Activated CD8-positive, alpha-beta memory T cell treated with anti-CD3 and anti-CD28 coated beads, Interleukin-2, amount 50 U/mL, for 1 hour (primary cell): ENCODE results near the gene SH3RF2.
"Not testable (repeated sequence)": the region's sequence is repeated elsewhere in the genome, so short reads cannot be mapped to it uniquely, and the experiment has no call there.

ENCODE experiments used
- DNase-seq: peaks from one replicate; pipeline ENCODE4 v3.0.0-alpha.2; 2020; ENCODE audit errors: extremely low read depth

Gene SH3RF2

DNA sequence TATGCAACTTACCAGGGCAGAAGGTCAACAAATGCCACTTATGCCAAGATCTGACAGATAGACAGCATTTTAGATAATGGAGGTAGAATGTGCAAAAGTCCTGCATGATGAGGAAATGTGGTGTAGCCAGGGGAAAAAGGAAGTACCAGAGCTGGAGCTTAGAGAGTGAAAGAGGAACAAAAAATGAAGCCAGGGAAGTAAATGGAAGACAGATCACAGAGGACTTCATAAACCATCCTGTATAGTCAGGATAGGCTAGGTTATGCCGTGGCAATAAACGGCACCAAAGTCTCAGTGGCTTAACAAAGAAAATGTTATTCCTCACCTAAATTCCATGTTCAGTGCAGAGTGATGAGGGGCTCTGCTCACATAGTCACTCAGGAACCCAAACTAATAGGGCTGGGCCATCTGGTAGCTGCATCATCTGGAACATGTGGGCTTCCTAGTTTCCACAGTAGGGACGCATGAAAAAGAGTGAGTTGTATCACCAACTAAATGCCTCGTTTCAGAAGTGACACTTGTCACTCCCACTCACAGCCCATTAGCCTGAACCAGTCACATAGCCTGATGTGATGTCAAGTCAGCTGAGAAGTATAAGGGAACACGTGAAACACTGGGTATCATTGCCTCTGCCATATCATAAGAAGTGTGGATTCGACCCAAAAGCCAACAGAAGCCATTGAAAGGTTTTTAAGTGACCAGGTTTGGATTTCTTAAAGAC lies 70.3 kb downstream of the SH3RF2 start:
- DNase-seq: no peak

DNA sequence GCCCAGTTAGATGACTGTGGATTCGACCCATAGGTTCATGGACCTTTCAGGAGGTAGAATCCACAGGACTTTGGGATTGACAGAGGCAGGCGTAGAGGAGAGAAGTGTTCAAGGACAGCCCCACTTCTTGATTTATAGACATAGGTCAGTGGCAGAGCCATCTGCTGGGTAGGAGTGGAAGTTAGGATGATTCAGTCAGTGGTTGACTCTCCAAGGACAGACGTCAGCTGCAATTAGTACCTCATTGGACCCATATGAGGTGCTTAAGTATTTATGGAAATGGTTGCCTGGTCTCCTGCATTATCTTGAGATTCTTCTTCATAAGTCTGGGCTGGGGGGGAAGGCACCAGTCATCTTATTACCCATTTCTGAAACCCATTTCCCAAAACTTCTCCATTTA lies 70.9 kb downstream of the SH3RF2 start:
- DNase-seq: no peak

DNA sequence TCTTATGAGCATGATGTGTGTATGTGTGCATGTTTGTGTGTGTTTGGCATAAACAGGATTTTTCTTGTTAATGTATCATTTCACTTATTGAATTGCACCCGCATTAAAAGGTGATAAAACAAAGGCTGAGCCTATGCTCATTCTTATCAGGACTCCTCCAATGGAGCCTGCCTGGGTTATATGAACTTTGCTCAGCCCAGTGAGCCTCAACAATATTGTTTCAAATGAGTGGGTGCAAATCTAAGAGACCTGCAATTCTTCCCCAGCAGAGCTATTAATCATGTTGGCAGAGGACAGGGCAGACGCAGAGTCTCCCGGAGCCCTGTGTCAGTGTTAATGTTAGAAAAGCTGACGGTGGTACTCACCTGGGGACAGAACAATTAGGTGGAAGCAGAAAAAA lies 71.6 kb downstream of the SH3RF2 start:
- no peak for DNase-seq

DNA sequence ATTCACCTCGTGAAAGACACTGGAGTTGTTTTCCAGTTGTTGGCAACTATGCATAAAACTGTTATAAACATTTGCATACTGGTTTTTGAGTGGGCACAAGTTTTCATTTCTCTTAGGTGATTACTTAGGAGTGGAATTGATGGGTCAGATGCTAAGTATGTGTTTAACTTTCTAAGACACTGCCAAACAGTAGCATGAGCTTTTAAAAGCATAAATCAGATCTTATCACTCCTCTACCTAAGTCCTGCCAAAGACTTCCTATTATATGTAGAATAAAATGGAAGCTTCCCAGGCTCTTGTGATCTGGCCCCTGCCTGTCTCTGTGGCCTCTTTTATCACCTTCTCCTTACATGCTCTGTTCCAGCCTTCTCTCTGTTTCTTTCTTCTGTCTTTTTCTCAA lies 72.6 kb downstream of the SH3RF2 start:
- no peak for DNase-seq

DNA sequence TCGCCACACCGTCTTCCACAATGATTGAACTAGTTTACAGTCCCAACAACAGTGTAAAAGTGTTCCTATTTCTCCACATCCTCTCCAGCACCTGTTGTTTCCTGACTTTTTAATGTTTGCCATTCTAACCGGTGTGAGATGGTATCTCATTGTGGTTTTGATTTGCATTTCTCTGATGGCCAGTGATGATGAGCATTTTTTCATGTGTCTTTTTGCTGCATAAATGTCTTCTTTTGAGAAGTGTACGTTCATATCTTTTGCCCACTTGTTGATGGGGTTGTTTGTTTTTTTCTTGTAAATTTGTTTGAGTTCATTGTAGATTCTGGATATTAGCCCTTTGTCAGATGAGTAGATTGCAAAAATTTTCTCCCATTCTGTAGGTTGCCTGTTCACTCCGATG lies 74.1 kb downstream of the SH3RF2 start:
- DNase-seq: not testable (repeated sequence)

DNA sequence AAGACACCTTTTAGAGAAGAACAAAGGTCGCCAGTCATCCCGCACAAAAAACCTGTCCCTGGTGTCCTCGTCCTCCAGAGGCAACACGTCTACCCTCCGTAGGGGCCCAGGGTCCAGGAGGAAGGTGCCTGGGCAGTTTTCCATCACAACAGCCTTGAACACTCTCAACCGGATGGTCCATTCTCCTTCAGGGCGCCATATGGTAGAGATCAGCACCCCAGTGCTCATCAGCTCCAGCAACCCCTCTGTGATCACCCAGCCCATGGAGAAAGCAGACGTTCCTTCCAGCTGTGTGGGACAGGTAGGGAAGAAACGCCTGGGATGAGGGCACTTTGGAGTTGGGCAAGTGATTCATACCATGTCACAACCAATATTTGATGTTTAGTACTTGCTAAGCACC lies 77.4 kb downstream of the SH3RF2 start:
- DNase-seq: no peak

DNA sequence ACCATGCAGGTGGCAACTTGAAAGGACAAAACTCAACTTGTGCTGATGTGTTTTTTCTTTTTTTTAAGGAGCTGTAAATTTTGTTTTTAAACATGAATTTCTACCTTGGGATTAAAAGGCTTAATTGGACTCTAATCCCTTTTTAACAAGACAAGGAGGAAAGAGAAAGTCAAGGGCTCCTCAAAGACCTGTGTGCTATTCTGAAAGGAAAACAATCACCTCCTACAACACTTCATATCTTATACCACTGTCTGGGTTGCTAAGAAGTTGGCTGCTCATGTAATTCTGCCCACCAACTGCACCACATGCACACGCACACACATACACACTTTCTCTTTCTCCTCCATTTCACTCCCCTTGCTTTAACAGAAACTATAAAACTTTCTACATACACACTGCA lies 78.6 kb downstream of the SH3RF2 start:
- no peak for DNase-seq

DNA sequence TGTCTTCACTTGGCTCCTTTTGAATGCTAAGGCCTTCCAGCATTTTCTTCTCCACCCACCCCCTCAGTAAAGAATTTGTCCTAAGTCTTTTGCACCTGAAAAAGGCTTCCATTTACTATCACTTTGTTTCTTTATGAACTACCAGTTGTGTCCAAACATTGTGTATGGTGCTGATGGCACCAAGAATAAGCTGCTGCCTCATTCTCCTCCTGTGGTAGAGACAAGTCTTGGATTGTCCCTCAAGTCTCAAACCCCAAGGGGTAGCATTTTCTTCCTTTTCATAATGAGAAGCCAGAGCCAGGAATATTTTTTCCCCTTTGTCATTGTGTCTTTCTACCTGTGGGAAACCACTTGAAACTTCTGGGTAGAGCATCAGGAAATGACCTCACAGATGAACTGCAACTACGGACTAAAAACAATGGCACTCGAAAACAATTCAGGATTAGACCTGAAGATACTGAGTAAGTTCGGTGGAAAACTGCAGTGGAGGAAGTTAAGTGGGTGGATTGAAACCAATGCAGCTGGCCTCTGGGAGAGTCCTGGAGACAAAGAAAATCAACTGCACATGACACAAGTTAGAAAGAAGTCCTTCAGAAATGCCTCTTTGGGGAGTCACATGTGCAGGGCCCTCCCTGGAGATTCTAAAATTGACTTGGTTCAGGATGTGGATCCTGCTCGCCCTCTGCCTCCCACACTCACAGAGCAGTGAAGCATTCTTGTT lies 80.5 kb downstream of the SH3RF2 start:
- no peak for DNase-seq

DNA sequence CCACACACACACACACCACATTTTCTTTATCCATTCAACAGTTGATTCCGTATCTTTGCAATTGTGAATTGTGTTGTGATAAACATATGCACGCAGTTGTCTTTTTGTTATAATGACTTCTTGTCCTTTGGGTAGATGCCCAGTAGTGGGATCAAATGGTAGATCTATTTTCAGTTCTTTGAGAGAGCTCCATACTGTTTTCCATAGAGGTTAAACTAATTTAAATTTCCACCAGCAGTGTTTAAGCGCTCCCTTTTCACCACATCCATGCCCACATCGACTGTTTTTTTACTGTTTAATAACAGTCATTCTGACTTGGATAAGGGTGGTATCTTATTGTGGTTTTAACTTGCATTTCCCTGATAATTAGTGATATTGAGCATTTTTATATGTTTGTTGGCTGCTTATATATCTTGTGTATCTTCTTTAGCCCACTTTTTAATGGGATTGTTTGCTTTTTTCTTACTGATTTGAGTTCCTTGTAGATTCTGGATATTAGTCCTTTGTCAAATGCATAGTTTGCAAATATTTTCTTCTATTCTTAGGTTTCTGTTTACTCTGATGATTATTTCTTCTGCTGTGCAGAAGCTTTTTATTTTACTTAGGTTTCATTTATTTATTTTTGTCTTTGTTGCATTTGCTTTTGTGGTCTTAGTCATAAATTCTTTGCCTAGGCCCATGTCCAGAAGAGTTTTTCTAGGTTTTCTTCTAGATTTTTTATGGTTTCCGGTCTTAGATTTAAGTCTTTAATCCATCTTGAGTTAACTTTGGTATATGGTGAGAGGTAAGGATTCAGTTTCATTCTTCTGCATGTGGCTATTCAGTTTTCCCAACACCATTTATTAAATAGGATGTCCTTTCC lies 82.4 kb downstream of the SH3RF2 start:
- DNase-seq: no peak

DNA sequence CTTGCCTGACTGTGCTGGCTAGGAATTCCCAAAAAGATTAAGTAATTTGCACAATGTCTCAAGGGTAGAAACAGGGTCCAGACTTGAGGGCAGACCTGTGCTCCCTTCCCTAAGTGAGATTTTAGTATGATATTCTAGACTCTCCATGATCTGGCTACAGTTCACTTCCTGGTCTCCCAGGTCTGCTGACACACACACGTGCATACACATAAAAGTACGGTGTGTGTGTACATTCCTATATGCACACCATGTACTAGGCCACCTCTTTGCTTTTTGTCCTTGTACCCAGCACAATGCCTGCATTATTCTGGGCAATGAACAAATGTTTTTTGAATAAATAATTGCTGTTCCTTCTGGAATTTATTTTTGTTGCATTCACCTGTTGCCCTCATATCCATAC lies 83.7 kb downstream of the SH3RF2 start:
- no peak for DNase-seq

DNA sequence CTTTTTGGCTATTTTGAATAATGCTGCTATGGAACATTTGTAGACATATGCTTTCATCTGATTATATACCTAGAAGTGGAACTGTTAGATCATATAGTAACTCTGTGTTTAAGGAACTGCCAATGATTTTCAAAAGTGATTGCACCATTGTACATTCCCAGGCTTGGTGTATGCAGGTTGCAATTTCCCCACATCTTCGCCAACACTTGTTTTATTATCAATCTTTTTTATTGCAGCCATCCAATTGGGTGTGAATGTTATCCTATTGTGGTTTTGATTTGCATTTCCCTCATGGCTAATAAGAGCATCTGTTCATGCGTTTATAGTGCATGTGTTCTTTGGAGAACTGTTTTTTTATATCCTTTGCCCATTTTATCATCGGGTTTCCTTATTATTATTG lies 87.7 kb downstream of the SH3RF2 start:
- no peak for DNase-seq

DNA sequence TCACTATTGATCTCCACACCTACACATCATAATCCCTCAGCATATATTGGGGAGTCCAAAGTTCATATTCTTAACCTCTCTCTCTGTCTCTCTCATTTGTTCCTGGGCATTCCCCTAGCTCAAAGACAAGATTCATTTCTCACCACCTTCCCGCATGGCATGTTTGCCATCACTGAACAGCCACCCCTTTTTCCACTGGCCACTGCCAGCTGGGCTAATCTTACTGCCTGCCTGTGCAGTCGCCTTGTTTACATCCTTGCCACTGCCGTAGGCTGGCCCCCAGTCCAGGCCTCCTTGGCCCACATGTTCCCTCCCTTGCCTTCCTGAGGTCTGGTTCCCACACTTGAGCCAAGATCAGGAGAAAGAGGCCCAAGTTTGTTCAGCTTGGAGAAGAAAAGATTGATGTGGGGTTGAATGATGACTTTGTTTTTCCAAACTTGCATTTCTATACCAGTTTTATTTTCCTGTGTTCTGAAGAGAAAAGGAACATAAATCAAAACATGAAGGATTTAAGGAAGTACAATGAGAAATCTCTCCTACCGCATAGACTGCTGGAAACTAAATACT lies 88.8 kb downstream of the SH3RF2 start:
- DNase-seq: no peak

DNA sequence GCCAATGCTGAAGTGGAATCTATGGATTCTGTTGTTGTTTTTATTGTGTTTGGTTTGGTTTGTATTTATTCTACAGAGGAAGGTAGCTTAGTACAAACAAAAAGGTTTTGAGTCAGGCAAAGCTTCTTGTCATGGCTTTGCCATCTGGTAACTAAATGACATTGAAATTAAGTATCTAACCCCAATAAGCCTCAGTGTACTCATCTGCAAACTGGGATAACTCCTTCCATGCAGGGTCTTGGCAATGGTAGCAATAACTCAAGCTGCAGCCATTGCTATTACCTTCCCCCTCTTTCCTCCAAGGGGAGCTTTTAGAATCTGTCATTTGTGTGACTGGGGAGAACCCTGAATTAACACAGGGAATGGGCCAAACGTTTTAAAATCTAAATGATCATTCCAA lies 89.3 kb downstream of the SH3RF2 start:
- DNase-seq: no peak

DNA sequence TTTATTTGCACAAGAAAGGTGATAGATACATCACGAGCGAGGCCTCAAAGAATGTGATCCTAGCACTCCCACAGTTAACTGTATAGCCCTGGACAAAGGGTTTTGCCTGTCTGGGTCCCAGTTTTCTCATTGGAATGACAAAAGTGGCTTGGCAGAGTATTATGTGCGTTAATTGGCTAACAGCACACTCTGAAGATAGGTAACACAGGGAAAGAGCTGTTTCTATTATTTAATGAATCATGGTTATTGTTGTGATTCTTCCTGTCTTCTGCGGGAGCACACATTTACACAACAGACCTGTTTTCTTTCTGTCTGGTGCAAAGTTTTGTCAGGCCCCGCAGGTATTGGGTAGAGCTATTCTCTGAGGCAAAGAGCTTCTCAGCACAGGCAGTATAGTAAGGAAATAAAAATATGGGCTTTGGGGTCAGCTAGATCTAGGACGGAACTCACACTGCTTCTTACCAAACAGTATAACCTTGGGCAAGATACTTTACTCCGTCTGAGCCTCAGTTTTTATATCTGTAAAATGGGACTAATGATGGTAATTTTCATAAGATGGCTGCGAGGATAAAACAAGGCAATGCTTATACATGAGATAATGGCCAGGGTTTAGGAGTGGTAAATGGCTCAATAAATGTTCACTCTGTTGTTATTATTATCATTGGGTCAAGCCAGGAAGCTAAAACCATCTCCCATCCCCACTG lies 90.1 kb downstream of the SH3RF2 start:
- DNase-seq: no peak

DNA sequence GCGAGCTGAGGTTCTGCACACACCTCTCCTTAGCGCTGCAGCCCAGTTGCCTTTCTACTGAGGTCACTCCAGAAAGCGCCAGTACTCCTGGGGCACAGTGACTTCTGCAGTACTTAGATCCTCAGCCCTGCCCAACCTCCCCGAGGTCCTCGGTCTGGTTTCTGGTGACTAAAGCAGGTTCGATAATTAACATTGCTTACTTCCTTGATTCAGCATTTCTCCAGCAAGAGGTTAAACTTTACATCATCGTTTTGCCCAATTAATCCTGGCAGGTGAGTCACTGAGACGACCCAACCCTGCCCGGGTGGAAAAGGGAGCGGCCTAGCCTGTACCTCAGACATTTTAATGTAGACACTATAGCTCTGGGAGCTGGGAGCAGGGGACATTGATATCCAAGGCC lies 91.4 kb downstream of the SH3RF2 start:
- DNase-seq: no peak

DNA sequence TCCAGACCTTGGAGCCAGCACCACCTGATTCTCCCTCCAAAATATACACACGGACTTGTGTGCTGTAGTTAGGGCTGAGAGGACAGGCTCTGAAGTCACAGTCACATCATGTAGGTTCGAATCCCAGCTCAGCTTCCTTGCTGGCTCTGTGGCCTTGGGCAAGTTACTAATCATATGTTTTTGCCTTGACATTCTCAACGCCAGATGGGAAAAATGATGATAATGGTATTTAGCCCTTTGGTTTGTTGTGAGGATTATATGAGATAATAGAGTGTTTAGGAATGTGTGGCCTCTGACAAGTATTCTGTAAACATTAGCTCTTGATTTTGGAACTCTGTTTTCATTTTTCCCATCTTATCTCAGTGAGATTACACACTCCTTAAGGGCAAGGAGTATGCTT lies 96.5 kb downstream of the SH3RF2 start:
- no peak for DNase-seq

DNA sequence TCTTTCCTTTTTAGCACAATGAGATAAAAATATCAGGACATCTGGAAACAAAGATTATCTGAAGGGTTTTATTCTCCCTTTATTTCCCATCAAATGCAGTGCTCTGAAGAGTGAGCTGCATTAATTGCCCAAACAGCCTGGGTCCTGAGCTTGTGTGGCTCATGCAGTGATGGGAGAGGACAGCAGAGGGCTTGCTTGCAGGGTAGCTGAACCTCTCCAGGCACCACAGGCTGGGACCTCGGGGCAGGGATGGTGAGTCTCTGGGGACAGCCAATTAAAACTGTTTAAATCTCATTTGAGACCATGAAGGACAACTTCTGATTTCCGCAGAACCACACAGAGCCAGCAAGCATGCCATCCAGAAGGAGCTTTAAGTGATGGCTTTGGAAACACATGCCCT lies 97.7 kb downstream of the SH3RF2 start:
- DNase-seq: no peak

DNA sequence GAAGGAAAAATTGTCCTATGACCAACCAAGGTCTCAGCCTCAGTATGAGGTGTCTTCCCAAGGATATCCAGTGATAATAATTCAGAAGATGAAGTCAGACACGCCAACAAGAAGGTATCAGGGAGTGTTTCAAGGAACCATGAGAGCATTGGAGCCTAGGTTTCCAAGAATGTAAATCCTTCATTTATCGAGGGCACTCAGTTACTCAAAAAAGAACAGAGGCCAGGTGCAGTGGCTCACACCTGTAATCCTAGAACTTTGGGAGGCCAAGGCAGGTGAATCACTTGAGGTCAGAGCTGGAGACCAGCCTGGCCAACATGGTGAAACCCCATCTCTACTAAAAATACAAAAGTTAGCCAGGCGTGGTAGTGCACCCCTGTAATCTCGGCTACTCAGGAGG lies 98.2 kb downstream of the SH3RF2 start:
- no peak for DNase-seq

DNA sequence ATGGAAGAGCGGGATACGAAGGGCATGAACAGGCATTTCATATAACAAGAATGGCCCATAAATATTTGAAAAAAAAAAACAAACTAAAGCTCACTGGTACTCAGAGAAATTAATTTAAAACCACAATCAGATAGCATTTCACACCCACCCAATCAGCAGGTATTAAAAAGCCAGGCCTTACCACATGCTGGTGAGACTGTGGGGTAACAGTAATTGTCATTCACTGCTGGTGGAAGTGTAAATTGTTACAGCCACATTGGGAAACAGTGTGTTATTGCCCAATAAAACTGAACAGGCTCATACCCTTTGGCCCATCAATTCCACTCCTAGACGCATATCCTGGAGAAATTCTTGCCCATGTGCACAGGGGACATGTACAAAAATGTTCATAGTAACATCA lies 103.0 kb downstream of the SH3RF2 start:
- no peak for DNase-seq

DNA sequence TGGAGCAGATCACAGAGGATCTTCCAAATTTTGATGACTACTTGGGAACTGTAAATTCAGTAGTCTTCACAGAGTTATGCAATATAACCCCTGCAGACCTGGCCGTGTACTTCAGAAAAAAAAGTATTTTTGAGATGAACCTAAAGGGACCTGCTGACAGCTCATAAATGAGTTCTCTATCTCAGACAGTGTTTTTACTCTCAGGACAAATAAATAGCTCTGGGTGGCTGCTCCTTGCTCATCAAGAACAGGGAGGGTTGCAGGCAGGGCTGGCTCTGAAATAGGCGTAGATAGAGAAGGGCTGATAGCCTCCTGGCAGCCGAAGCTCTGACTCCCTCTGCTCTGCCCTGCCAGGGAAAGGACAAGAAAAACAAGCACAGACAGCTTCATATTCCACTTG lies 104.1 kb downstream of the SH3RF2 start:
- DNase-seq: no peak

DNA sequence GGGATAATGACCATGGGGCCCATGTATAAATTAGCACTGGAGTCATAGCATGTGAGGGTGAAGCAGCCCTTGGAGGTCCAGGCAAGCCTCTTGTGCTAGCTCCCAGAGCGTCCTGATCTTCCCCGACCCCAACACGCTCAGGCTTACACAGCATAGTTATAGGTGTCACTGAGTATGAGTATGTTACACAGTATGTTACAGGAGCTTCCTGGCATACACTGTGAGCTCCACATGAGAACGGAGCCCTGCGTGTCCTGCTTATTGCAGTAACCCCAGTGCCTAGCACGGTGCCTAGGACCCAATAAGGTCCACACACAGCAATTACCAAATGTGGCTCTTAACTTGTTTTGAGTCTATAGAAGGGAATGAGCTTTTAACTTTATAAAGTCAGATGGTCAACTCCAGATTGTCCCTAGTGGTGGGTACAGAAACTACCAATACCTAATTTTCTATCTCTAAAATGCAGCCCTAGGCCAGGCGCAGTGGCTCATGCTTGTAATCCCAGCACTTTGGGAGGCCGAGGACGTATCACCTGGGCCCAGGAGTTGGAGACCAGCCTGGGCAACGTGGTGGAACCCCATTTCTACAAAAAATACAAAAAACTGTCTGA lies 104.9 kb downstream of the SH3RF2 start:
- no peak for DNase-seq
